COLO668 (cell line): Measurements from ENCODE around the gene AHCTF1.
"Not testable (repeated sequence)": the region's sequence is repeated elsewhere in the genome, so short reads cannot be mapped to it uniquely, and the experiment has no call there.

Experiments used
- DNase-seq: peaks from one replicate; lab custom pipeline; 2025; ENCODE audit not compliant: unreplicated experiment; lab: John Stamatoyannopoulos, UW

The AHCTF1 gene

GRCh38 chr1:246843876-246844275 is 87.9 kb downstream of the AHCTF1 start:
- DNase-seq: no peak

- not testable (repeated sequence) for DNase-seq
Measured at GRCh38 chr1:246840761-246841160, 91.0 kb downstream of the AHCTF1 start.

GRCh38 chr1:246838118-246838456 is 93.7 kb downstream of the AHCTF1 start:
- DNase-seq: no peak

DNA sequence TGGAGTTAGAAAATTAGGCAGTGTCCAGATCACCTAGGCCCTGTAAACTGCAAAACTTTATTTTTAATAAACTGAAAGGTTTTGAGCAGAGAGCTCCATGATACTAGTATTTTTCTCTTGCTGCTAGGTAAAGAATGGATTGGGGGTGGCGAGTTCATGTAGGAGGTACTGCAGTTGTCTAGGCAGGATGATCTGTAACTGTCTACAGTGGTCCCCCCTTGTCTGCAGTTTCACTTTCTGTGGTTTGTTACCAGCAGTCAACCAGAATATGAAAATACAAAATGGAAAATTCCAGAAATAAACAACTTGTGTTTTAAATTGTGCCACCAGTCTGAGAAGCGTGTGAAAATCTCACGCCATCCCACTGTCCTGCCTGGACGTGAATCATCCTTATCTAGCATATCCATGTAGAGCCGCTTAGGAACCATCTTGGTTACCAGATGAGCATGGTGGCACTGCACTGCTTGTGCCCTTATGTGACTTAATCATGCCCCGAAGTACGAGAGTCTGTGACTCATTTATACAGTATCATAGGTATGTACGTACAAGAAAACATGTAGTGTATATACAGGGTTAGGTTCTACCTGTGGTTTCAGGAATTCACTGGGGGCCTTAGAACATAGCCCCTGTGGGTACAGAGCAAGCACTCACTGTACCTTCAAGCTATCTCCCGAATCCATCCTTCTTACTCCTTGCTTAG is 94.2 kb downstream of the AHCTF1 start:
- DNase-seq: no peak

DNA sequence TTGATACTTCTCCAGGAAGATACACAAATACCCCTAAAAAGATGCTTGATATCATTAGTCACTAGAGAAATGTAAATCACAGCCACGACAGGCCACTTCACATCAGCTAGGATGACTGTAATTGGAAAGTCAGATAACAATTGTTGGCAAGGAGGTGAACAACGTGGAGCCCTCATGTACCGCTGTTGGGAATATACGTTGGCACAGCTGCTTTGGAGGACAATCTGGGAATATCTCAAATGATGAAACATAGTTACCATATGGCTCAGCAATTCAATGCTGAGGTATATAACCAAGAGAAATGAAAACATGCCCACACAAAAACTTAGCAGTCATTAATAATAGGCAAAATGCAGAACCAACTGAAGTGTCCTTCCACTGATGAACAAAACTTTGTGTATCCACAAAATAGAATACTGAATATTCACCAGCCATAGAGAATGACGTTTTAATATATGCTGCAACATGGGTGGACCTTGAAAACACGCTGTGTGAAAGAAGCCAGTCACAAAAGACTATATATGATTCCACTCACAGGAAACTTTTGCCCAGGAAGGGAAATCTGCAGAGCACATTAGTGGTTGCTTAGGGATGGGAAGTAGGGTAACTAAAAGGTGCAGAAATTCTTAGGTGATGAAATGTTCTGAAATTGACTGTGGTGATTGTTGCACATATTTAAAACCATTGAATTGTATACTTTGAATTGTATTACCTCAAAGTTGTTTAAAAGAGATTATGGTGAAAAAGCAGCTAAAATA is 95.4 kb downstream of the AHCTF1 start:
- DNase-seq: no peak

DNA sequence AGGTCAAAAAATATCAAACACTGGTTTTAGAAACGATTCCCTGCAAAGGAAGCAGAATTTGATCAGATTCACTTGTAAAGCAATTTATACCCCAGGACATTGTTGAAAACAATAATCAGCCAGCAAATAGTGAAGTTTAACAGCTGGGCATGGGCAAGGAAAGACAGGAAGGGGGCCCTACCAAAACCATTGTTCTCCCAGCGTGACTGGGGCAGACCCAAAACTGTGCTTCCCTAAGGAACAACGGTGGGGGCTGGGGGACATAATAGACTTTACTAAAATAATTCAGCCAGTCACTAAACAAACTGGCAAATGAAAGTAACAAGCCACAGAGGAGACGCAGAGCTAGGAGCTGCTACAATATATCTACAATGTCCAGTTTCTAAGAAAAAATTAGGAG is 100.2 kb downstream of the AHCTF1 start:
- no peak for DNase-seq

DNA sequence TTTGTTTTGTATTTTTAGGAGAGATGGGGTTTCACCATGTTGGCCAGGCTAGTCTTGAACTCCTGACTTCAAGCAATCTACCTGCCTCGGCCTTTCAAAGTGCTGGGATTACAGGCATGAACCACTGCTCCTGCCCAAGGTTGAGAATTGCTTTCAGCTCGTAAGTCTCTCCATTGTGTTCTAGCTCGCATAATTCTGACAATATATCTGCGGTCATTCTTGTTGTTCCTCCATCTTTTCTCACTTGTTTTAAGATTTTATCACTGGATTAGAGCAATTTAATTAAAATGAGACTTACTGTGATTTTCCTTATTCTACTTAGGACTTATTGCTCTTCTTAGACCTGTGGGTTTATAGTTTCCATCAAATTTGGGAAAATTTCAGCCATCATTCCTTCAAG is 102.9 kb downstream of the AHCTF1 start:
- DNase-seq: no peak

DNA sequence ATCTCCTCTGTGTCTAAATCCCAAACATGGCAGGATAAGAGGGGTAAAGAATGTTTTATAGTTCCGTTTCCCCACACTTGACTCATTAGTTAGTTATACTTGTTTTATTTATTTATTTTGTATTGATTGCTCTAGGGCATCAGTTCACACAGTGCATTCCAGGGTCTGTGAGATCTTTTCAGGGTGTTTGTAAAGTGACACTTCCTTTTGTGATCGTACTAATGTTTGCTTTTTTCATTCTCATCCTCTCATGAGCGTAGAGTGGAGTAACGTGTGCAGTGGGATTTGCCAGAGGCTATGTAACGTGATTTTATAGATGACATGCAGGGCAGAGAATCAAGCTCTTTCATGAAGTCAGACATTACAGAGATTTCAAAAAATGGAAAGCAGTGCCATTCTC is 104.4 kb downstream of the AHCTF1 start:
- peak; percentile 57 for DNase-seq

DNA sequence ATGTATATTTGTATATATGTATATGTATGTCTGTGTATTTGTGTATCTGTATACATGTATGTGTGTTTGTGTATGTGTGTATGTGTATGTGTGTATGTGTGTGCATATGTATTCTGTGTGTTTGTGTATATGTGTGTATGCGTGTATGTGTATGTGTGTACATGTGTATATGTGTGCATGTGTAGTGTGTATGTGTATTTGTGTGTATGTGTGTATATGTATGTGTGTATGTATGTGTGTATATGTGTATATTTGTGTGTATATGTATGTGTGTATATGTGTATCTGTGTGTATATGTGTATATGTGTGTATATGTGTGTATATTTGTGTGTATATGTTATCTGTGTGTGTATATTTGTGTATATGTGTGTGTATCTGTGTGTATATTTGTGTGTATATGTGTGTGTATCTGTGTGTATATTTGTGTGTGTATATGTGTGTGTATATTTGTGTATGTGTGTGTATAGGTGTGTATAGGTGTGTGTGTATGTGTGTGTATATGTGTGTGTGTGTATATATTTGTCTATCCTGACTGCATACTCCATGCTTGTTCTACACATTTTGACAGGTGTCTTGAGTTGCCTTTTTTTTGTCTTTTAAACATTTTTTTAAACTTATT is 106.1 kb downstream of the AHCTF1 start:
- no peak for DNase-seq

- no peak for DNase-seq
Measured at GRCh38 chr1:246824541-246824940, 107.2 kb downstream of the AHCTF1 start.

DNA sequence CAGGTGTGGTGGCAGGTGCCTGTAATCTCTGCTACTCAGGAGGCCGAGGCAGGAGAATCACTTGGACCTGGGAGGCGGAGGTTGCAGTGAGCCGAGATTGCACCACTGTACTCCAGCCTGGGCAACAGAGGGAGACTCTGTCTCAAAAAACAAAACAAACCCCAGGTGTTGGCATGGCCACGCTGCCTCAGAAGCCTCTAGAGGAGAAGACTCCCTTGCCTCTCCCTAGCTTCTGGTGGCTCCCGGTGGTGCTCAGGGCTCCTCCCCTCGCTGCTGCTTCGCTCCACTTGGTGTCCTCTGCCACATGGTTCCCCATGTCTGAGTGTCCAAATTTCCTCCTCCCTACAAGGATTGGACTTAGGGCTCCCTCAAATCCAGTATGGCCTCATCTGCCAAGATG is 109.6 kb downstream of the AHCTF1 start:
- not testable (repeated sequence) for DNase-seq

- no peak for DNase-seq
Measured at GRCh38 chr1:246820666-246821065, 111.1 kb downstream of the AHCTF1 start.

DNA sequence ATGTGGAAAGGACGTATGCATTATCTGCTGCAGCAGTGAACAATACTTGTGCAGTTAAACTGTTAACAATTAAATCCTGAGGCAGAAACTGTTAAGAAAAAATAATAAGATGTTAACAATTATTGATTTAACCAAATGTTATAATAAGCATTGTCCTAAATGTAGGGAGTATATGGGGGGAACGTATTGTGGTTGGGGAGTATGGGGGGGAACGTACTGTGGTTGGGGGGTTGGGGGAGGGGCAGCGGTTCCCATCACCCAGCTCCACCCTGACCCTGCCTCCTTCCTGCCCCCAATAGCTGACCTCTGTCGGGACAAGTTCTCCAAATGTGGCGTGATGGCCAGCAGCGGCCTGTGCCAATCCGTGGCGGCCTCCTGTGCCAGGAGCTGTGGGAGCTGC is 114.0 kb downstream of the AHCTF1 start:
- DNase-seq: not testable (repeated sequence)

GRCh38 chr1:246815693-246816270 is 116.0 kb downstream of the AHCTF1 start:
- no peak for DNase-seq

GRCh38 chr1:246814890-246815289 is 116.9 kb downstream of the AHCTF1 start:
- DNase-seq: no peak

GRCh38 chr1:246813325-246813724 is 118.4 kb downstream of the AHCTF1 start:
- DNase-seq: not testable (repeated sequence)

GRCh38 chr1:246811985-246812384 is 119.8 kb downstream of the AHCTF1 start:
- DNase-seq: no peak

- DNase-seq: no peak
Measured at GRCh38 chr1:246809473-246809872, 122.3 kb downstream of the AHCTF1 start.

GRCh38 chr1:246805135-246805716 is 126.5 kb downstream of the AHCTF1 start:
- peak; percentile 41 for DNase-seq

DNA sequence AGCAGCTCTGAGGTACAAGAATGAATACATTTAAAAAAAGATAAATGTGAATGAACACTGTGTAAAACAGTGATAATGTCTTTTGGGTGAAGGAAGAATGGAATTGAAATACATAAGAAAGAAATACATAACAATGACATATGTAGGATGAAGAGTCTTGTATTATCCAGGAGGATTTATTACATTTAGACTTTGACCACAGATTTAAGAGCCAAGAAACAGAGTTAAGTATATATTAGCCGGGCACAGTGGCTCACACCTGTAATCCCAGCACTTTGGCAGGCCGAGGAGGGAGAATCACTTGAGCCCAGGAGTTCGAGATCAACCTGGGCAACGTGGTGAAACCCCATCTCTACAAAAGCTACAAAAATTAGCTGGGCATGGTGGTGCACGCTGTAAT is 127.9 kb downstream of the AHCTF1 start:
- no peak for DNase-seq

DNA sequence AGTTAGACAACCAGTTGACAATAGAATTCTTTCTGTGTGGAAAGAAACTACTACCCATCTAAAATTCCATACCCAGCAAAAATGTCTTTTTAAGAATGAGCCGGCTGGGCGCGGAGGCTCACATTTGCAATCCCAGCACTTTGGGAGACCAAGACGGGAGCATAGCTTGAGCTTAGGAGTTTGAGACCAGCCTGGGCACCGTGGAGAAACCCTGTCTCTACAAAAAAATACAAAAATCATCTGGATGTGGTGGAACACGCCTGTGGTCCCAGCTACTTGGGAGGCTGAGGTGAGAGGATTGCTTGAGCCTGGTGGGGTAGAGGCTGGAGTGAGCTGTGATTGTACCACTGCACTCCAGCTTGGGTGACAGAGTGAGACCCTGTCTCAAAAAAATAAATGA is 128.4 kb downstream of the AHCTF1 start:
- DNase-seq: no peak
